ENCODE results near the gene CBLN3. TPM values are rescaled to one million over a fixed set of nuclear protein-coding genes. Genes with fewer than 3 reads are reported as not detected.

Gene CBLN3
- total and polyA plus RNA-seq, 4 donors, result 0.07 to 0.79 (median 0.46) TPM

- H3K9ac ChIP-seq (ENCODE audit: low read depth in 1 of 2, low read length in 2 of 2), result no peak overlapping the region
- H3K27me3 ChIP-seq (ENCODE audit: control insufficient read depth in 4 of 4, insufficient read depth in 4 of 4, low read length in 3 of 4), result no peaks in the 10 kb centered on the region
- peaks cover 13 to 68% (median 54%) of the 10 kb centered on the region in 4 donors for H3K4me1 ChIP-seq (ENCODE audit: control insufficient read depth in 4 of 4, insufficient read depth in 4 of 4, low read length in 3 of 4)
- 16% methylated on average over 3 of the region's 3 CpGs for WGBS
- H3K9me3 ChIP-seq (ENCODE audit: control insufficient read depth in 4 of 4, low read length in 3 of 4), result no peaks in the 10 kb centered on the region
- DNase-seq (ENCODE audit: low spot score), result no peak
- H3K27ac ChIP-seq (ENCODE audit: low read depth in 1 of 2, low read length in 2 of 2), result peak overlapping the region; percentile 36 to 57
- H3K4me3 ChIP-seq (ENCODE audit: low read depth in 1 of 3, low read length in 3 of 3), result no peak overlapping the region
- no peaks in the 10 kb centered on the region for H3K36me3 ChIP-seq (ENCODE audit: control insufficient read depth in 4 of 4, insufficient read depth in 3 of 4, low read depth in 1 of 4, low read length in 3 of 4)
- TF ChIP-seq RXRA (IDR thresholded peaks at IDR 0.05), result no peak
- TF ChIP-seq HNF4A (conservative IDR thresholded peaks at IDR 0.05), result peak in 1 of 2 donors; percentile 33
These were observed 3.8 kb downstream of the CBLN3 start for GRCh38 chr14:24425704-24426103.

- H3K27me3 ChIP-seq (ENCODE audit: control insufficient read depth in 4 of 4, insufficient read depth in 4 of 4, low read length in 3 of 4), result no peaks in the 10 kb centered on the region
- H3K9me3 ChIP-seq (ENCODE audit: control insufficient read depth in 4 of 4, low read length in 3 of 4), result no peaks in the 10 kb centered on the region
- peaks cover 8 to 57% (median 48%) of the 10 kb centered on the region in 4 donors for H3K4me1 ChIP-seq (ENCODE audit: control insufficient read depth in 4 of 4, insufficient read depth in 4 of 4, low read length in 3 of 4)
- no peaks in the 10 kb centered on the region for H3K36me3 ChIP-seq (ENCODE audit: control insufficient read depth in 4 of 4, insufficient read depth in 3 of 4, low read depth in 1 of 4, low read length in 3 of 4)
- H3K4me3 ChIP-seq (ENCODE audit: low read depth in 1 of 3, low read length in 3 of 3), result no peak overlapping the region
- 63% methylated on average over 12 of the region's 12 CpGs for WGBS
- no peak for DNase-seq (ENCODE audit: low spot score)
- no peak for TF ChIP-seq FOXA1 (IDR thresholded peaks at IDR 0.05)
- no peak for TF ChIP-seq ATF3 (IDR thresholded peaks at IDR 0.05)
- TF ChIP-seq RAD21 (IDR thresholded peaks at IDR 0.05), result no peak
- no peak for TF ChIP-seq TAF1 (conservative IDR thresholded peaks at IDR 0.05)
- TF ChIP-seq SP1 (IDR thresholded peaks at IDR 0.05), result peak; percentile 24
- TF ChIP-seq NR2F2 (IDR thresholded peaks at IDR 0.05), result no peak
- no peak for TF ChIP-seq REST (IDR thresholded peaks at IDR 0.05)
- TF ChIP-seq EGR1 (IDR thresholded peaks at IDR 0.05; ENCODE audit: low read depth in 2 of 2), result no peak
- TF ChIP-seq HNF4G (IDR thresholded peaks at IDR 0.05), result no peak
- no peak for TF ChIP-seq FOXA2 (IDR thresholded peaks at IDR 0.05)
- TF ChIP-seq GABPA (IDR thresholded peaks at IDR 0.05 in 1 of 2, conservative IDR thresholded peaks at IDR 0.05 in 1 of 2), result no peak
- no peak for TF ChIP-seq MAX (IDR thresholded peaks at IDR 0.05)
- TF ChIP-seq HNF4A (conservative IDR thresholded peaks at IDR 0.05), result peak in 1 of 2 donors; percentile 14
- no peak for TF ChIP-seq ZBTB33 (IDR thresholded peaks at IDR 0.05)
- TF ChIP-seq JUND (IDR thresholded peaks at IDR 0.05), result no peak
- peak in 1 of 2 donors; percentile 23 for TF ChIP-seq RXRA (IDR thresholded peaks at IDR 0.05)
- TF ChIP-seq CTCF (IDR thresholded peaks at IDR 0.05; ENCODE audit: low read depth, low read length, missing input control), result no peak
- no peak for TF ChIP-seq YY1 (IDR thresholded peaks at IDR 0.05)
- no peak overlapping the region for H3K9ac ChIP-seq (ENCODE audit: low read depth in 1 of 2, low read length in 2 of 2)
- no peak overlapping the region for H3K27ac ChIP-seq (ENCODE audit: low read depth in 1 of 2, low read length in 2 of 2)
These were observed 6.5 kb downstream of the CBLN3 start for GRCh38 chr14:24422694-24423601.
